Mucosa of rectum (tissue), 2 donors: ENCODE measurements around the gene CCDC201.

Experiments used
- H3K27ac ChIP-seq, 2 donors: one replicate each; pipeline ENCODE4 v1.7.0; 2013; ENCODE audit warnings: inconsistent platforms in 2 of 2, low read depth in 2 of 2, low read length in 2 of 2
- H3K27me3 ChIP-seq, 2 donors: one replicate each; pipeline ENCODE4 v1.7.0; 2013; ENCODE audit warnings: low read length in 2 of 2; ENCODE audit not compliant: control insufficient read depth in 2 of 2, insufficient read depth in 2 of 2
- H3K36me3 ChIP-seq, 2 donors: one replicate each; pipeline ENCODE4 v1.7.0; 2013; ENCODE audit warnings: low read length in 2 of 2; ENCODE audit not compliant: control insufficient read depth in 2 of 2, insufficient read depth in 2 of 2
- H3K4me1 ChIP-seq, 2 donors: one replicate each; pipeline ENCODE4 v1.7.0; 2013; ENCODE audit warnings: low read length in 2 of 2, mild to moderate bottlenecking in 1 of 2; ENCODE audit not compliant: control insufficient read depth in 2 of 2, insufficient read depth in 2 of 2
- H3K4me3 ChIP-seq, 2 donors: one replicate each; pipeline ENCODE4 v1.7.0; 2013; ENCODE audit warnings: low read length in 2 of 2
- H3K9ac ChIP-seq, 2 donors: one replicate each; pipeline ENCODE4 v1.7.0; 2013; ENCODE audit warnings: low read length in 2 of 2, low read depth in 1 of 2, mild to moderate bottlenecking in 1 of 2
- H3K9me3 ChIP-seq, 2 donors: one replicate each; pipeline ENCODE4 v1.7.0; 2013; ENCODE audit warnings: low read length in 2 of 2; ENCODE audit not compliant: control insufficient read depth in 2 of 2
- donor health status: healthy.
- donor health status: Normal muscosa, but diverticular disease.

The CCDC201 gene

DNA sequence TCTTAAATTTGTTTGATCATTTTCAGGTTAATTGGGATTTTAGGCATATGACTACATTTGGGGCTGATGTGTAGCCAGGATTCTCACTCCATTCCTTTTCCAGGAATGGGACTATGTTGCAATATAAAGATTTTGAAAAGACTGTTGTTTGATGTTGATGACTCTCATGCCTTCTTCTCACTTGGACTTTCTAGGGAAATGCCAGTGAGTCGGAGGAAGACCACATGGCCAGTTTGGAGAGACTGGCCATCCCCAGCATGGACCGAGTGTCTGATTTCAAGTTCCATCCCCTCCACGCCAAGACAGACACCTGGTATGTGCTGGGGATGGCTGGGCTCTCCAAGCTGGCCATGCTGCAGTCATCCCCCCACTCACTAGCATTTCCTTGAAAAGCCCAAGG, 42.7 kb upstream of the CCDC201 start:
- no peak overlapping the region for H3K27ac ChIP-seq
- H3K9me3 ChIP-seq: no peaks in the 10 kb centered on the region
- H3K4me1 ChIP-seq: peaks cover 0 to 2% of the 10 kb centered on the region in 2 donors
- H3K27me3 ChIP-seq: peaks cover 26% of the 10 kb centered on the region in 2 donors
- H3K9ac ChIP-seq: no peak overlapping the region
- no peaks in the 10 kb centered on the region for H3K36me3 ChIP-seq
- no peak overlapping the region for H3K4me3 ChIP-seq

DNA sequence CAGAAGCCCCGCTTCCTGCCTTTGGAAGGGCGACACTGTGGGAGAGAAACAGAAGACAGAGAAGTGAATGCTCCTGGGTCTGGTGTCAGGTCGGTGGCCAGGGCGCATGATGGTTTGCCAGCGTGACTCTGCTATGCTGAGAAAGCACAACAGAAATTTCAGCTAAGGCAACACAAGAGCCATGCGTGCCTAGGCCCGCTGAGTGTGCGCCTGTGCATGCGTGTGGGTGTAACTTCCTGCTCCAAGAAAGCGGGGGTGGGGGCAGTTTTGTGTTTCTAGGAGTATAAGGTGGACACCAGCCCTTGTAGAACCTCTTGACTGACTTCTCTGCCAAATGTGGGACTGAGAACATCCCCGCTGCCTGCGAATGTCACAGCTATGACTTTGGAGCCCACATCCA, 42.0 kb upstream of the CCDC201 start:
- Histone ChIP-seq H3K27me3 (peaks cover 20 to 21% of the 10 kb centered on the region in 2 donors), H3K4me1 (peaks cover 0 to 2% of the 10 kb centered on the region in 2 donors), H3K27ac (no peak overlapping the region), H3K9ac (no peak overlapping the region), H3K36me3 (no peaks in the 10 kb centered on the region), H3K4me3 (no peak overlapping the region), H3K9me3 (no peaks in the 10 kb centered on the region)

DNA sequence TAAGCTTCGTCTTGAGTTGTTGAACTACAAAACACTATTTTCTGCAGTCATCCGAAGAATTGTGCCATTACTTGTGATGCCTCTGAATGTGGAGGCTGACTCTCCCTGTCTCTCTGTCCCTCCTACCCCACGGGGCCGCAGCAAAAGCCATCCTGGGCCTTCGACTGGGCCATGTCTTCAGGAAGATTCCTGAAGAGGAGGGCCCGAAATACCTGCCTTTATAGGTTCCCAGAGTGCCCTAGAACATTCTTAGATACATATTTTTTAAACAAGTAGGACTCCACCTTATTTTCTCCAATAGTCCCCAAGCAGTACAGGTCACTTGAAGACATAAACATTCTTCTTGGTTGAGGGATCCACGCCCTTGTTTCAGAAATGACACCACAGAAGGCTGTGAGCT, 40.1 kb upstream of the CCDC201 start:
- H3K27ac ChIP-seq: no peak overlapping the region
- H3K9me3 ChIP-seq: no peaks in the 10 kb centered on the region
- H3K27me3 ChIP-seq: peaks cover 3% of the 10 kb centered on the region in 2 donors
- no peak overlapping the region for H3K4me3 ChIP-seq
- no peaks in the 10 kb centered on the region for H3K4me1 ChIP-seq
- no peak overlapping the region for H3K9ac ChIP-seq
- H3K36me3 ChIP-seq: no peaks in the 10 kb centered on the region

DNA sequence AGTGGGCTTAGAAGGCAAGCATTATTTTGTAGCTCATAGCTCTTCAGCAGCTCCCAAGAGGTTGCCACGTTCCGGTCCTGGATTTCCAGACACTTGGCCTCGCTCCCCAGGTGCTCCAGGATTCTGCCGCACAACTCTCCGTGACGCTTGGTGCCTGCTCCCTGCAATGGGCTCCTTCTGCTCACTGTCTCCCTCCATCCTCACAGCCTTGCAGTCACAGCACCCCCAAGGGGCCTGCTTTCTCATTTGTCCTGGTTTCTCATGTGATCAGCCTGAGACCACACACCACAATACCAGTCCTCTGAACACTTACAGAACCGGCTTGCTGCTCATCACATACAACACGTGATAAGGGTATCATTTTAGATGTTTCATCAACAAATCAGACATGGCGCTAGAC, 38.4 kb upstream of the CCDC201 start:
- Histone ChIP-seq H3K9ac (no peak overlapping the region), H3K27me3 (no peaks in the 10 kb centered on the region), H3K9me3 (no peaks in the 10 kb centered on the region), H3K36me3 (no peaks in the 10 kb centered on the region), H3K27ac (no peak overlapping the region), H3K4me1 (no peaks in the 10 kb centered on the region), H3K4me3 (no peak overlapping the region)

DNA sequence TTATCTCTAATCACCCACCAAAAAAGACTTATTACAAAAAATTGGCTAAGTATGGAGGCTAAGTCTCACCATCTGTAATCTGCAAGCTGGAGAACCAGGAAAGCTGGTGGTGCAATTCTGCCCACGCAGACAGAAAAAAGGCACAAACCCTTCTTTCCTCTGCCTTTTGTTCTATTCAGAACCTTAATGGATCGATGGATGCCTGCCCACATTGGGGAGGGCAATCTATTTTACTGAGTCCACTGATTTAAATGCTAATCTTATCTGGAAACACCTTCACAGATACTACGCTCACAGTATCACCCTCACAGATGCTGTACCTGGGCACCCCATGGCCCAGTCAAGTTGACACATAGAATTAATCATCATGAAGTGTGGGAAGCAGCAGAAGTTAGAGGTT, 38.0 kb upstream of the CCDC201 start:
- no peaks in the 10 kb centered on the region for H3K4me1 ChIP-seq
- H3K9ac ChIP-seq: no peak overlapping the region
- no peaks in the 10 kb centered on the region for H3K9me3 ChIP-seq
- no peaks in the 10 kb centered on the region for H3K27me3 ChIP-seq
- H3K27ac ChIP-seq: no peak overlapping the region
- H3K4me3 ChIP-seq: no peak overlapping the region
- no peaks in the 10 kb centered on the region for H3K36me3 ChIP-seq

DNA sequence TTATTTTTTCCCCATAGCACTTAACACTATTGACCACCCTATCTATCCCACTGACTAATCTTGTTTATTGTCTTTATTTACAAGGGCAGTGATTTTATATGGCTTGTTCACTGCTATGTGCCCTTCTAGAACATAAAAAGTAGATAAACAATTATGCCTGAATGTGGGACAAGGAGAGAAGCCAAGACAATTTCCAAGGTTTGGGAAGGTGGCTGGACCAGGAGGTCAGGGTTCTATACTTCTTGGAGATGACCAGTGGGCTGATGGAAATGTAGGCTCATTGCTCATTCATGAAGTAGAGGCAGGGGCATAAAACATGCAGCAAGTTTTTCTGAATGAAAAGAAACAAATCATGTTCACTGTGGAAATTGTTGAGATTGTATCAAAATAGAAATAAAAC, 36.7 kb upstream of the CCDC201 start:
- Histone ChIP-seq H3K9me3 (no peaks in the 10 kb centered on the region), H3K27me3 (no peaks in the 10 kb centered on the region), H3K4me1 (no peaks in the 10 kb centered on the region), H3K9ac (no peak overlapping the region), H3K27ac (no peak overlapping the region), H3K4me3 (no peak overlapping the region), H3K36me3 (no peaks in the 10 kb centered on the region)

DNA sequence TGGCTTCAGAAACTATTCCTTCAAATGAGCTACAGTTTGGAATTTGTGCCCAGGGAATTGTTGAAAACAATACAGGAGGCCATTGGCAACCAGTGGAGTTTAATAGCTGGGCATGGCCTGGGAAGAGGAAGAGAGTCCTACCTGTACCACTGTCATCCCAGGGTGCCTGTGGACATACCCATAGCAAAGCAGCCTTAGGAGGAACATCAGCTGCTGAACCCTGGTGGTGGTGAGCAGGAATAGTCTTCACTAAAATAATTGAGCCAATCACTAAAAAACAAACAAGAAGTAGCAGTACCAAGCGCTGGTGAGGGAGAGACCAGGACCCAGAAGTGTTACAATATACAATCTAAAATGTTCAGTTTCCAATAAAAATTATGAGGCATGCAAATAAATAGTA, 29.9 kb upstream of the CCDC201 start:
- Histone ChIP-seq H3K27ac (no peak overlapping the region), H3K36me3 (no peaks in the 10 kb centered on the region), H3K27me3 (no peaks in the 10 kb centered on the region), H3K4me1 (no peaks in the 10 kb centered on the region), H3K9ac (no peak overlapping the region), H3K4me3 (no peak overlapping the region), H3K9me3 (no peaks in the 10 kb centered on the region)

DNA sequence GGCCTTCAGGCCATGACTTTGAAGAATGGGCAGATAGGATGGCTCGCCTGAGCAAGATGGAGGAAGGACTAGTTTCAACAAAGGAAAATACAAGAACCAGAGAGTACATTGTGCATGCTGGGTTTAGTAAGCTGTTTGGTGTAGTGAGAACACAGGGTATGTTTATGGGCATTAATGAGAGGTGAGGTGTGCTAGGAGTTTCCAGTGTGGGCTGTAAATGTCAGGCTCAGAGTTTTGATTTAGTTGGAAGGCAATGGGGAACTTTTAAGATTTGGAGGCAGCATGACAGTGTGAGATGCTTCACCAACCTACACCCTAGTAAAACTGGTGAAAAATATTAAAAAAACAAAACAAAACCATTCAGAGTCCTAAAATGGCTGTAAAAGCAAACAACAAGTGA, 28.7 kb upstream of the CCDC201 start:
- Histone ChIP-seq H3K36me3 (no peaks in the 10 kb centered on the region), H3K27ac (no peak overlapping the region), H3K9me3 (no peaks in the 10 kb centered on the region), H3K9ac (no peak overlapping the region), H3K4me1 (no peaks in the 10 kb centered on the region), H3K27me3 (no peaks in the 10 kb centered on the region), H3K4me3 (no peak overlapping the region)

DNA sequence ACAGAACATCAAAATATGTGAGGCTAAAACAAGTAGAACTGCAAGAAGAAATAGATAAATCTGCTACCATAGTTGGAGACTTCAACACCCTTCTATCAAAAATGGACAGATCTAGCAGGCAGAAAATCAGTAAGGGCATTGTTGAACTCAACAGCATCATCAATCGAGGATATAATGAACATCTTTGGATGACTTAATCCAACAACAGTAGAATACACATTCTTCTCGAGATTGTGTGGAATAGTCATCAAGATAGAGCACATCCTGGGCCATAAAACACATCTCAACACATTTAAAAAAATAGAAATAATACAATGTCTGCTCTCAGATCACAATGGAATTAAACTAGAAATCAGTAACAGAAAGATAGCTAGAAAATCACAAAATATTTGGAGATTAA, 25.3 kb upstream of the CCDC201 start:
- no peaks in the 10 kb centered on the region for H3K4me1 ChIP-seq
- no peak overlapping the region for H3K9ac ChIP-seq
- no peaks in the 10 kb centered on the region for H3K36me3 ChIP-seq
- H3K27ac ChIP-seq: no peak overlapping the region
- no peaks in the 10 kb centered on the region for H3K9me3 ChIP-seq
- H3K4me3 ChIP-seq: no peak overlapping the region
- peaks cover 0 to 4% of the 10 kb centered on the region in 2 donors for H3K27me3 ChIP-seq

DNA sequence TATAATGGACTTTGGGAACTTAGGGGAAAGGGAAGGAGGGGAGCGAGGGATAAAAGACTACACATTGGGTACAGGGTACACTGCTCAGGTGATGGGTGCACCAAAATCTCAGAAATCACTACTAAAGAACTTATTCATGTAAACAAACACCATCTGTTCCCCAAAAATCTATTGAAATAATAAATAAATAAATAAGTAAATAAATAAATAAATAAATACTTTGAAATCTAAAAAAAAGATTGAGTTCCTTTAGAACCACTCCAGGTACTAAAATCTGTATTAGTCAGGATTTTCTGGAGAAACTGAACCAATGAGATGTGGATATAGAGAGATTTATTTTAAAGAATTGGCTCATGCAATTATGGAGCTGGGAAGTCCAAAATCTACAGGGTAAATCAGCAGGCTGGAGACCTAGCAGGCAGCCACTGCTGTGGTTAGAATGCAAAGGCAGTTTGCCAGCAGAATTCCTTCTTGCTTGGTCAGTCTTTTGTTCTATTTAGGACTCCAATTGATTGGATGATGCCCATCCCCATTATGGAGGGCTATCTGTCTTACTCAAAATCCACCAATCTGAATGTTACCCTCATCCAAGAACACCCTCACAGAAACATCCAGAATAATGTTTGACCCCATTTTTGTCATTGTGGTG, 24.3 kb upstream of the CCDC201 start:
- Histone ChIP-seq H3K36me3 (no peaks in the 10 kb centered on the region), H3K4me3 (no peak overlapping the region), H3K9me3 (no peaks in the 10 kb centered on the region), H3K4me1 (no peaks in the 10 kb centered on the region), H3K27me3 (peaks cover 0 to 7% of the 10 kb centered on the region in 2 donors), H3K27ac (no peak overlapping the region), H3K9ac (no peak overlapping the region)

DNA sequence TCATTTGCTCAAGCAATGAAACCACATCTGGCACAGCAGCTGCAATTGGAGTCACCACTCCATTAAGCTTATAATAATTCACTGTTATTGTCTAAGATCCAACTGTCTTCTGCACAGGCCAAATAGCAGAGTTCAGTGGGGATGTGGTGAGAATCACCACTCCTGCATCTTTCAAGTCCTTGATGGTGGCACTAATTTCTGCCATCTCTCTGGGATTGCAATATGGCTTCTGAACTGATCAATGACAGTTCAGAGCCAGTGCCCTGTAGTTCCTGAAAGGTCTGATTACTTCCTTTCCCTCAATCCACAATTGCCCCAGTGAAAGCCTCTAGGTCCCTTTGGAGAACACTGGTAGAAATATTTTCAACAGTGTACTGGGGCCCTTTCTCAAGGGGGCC, 21.8 kb upstream of the CCDC201 start:
- Histone ChIP-seq H3K27me3 (peaks cover 5 to 9% of the 10 kb centered on the region in 2 donors), H3K36me3 (no peaks in the 10 kb centered on the region), H3K4me1 (no peaks in the 10 kb centered on the region), H3K9ac (no peak overlapping the region), H3K4me3 (no peak overlapping the region), H3K27ac (no peak overlapping the region), H3K9me3 (no peaks in the 10 kb centered on the region)
